Osteocyte (in vitro differentiated cells): ENCODE data around the gene UGT1A6. TPM values are rescaled to one million over a fixed set of nuclear protein-coding genes. Genes with fewer than 3 reads are reported as not detected.
A peak's percentile ranks its signal among the peaks of the same experiment; 100 is the strongest.

Experiments
- DNase-seq: peaks from one replicate; pipeline ENCODE4 v3.0.0; 2021; ENCODE audit warnings: mixed read lengths; ENCODE audit not compliant: unreplicated experiment; ENCODE audit errors: extremely low spot score
- H3K27ac Mint-ChIP-seq: one replicate; pipeline ENCODE4 v1.8.0; 2021; ENCODE audit warnings: mild to moderate bottlenecking, mixed read lengths; ENCODE audit not compliant: unreplicated experiment
- H3K27me3 Mint-ChIP-seq: one replicate; pipeline ENCODE4 v1.8.0; 2021; ENCODE audit warnings: mixed read lengths; ENCODE audit not compliant: unreplicated experiment
- H3K36me3 Mint-ChIP-seq: one replicate; pipeline ENCODE4 v1.8.0; 2021; ENCODE audit warnings: mixed read lengths; ENCODE audit not compliant: unreplicated experiment
- H3K4me1 Mint-ChIP-seq: one replicate; pipeline ENCODE4 v1.8.0; 2021; ENCODE audit warnings: mixed read lengths; ENCODE audit not compliant: unreplicated experiment
- H3K4me3 Mint-ChIP-seq: one replicate; pipeline ENCODE4 v1.8.0; 2021; ENCODE audit warnings: mild to moderate bottlenecking, moderate library complexity, mixed read lengths; ENCODE audit not compliant: unreplicated experiment
- H3K9me3 Mint-ChIP-seq: one replicate; pipeline ENCODE4 v1.8.0; 2021; ENCODE audit warnings: mixed read lengths; ENCODE audit not compliant: unreplicated experiment
- CTCF ChIP-seq: fragments of 200-600 bp; sonication (generic); IDR thresholded peaks from 2 replicates; pipeline ENCODE4 v1.5.0; 2021; ENCODE audit warnings: antibody characterized with exemption, mild to moderate bottlenecking, moderate library complexity
- total RNA-seq: library from RNA; stranded (reverse); gene quantifications from 2 replicates; pipeline ENCODE4 v1.2.1, GENCODE V29; 2021

The UGT1A6 gene
- total RNA-seq, 1 donor from 2014 or later = not detected

- Mint-ChIP-seq H3K27ac (no peak overlapping the region), H3K9me3 (peaks cover 3% of the 10 kb centered on the region), H3K36me3 (no peaks in the 10 kb centered on the region), H3K4me3 (no peak overlapping the region), H3K27me3 (peaks cover 3% of the 10 kb centered on the region), H3K4me1 (no peaks in the 10 kb centered on the region)
- no peak for TF ChIP-seq CTCF
- DNase-seq = no peak
These were observed 103.6 kb downstream of the UGT1A6 start for GRCh38 chr2:233796254-233796653.

- peaks cover 12% of the 10 kb centered on the region for H3K27me3 Mint-ChIP-seq
- peak; percentile 66 for DNase-seq
- no peak overlapping the region for H3K27ac Mint-ChIP-seq
- no peaks in the 10 kb centered on the region for H3K36me3 Mint-ChIP-seq
- no peak for TF ChIP-seq CTCF
- H3K9me3 Mint-ChIP-seq = peaks cover 3% of the 10 kb centered on the region
- H3K4me1 Mint-ChIP-seq = no peaks in the 10 kb centered on the region
- H3K4me3 Mint-ChIP-seq = no peak overlapping the region
These were observed 105.8 kb downstream of the UGT1A6 start for GRCh38 chr2:233798335-233799086.

GRCh38 chr2:233799087-233799665, 106.5 kb downstream of the UGT1A6 start:
- peaks cover 18% of the 10 kb centered on the region for H3K27me3 Mint-ChIP-seq
- no peaks in the 10 kb centered on the region for H3K4me1 Mint-ChIP-seq
- DNase-seq = peak; percentile 71
- peaks cover 3% of the 10 kb centered on the region for H3K9me3 Mint-ChIP-seq
- no peak overlapping the region for H3K27ac Mint-ChIP-seq
- no peak for TF ChIP-seq CTCF
- H3K36me3 Mint-ChIP-seq = no peaks in the 10 kb centered on the region
- no peak overlapping the region for H3K4me3 Mint-ChIP-seq

GRCh38 chr2:233799716-233800115, 107.0 kb downstream of the UGT1A6 start:
- no peak overlapping the region for H3K4me3 Mint-ChIP-seq
- no peaks in the 10 kb centered on the region for H3K36me3 Mint-ChIP-seq
- H3K4me1 Mint-ChIP-seq = no peaks in the 10 kb centered on the region
- no peak for TF ChIP-seq CTCF
- DNase-seq = no peak
- H3K27me3 Mint-ChIP-seq = peaks cover 22% of the 10 kb centered on the region
- peaks cover 3% of the 10 kb centered on the region for H3K9me3 Mint-ChIP-seq
- no peak overlapping the region for H3K27ac Mint-ChIP-seq

- no peaks in the 10 kb centered on the region for H3K36me3 Mint-ChIP-seq
- peaks cover 3% of the 10 kb centered on the region for H3K9me3 Mint-ChIP-seq
- H3K4me3 Mint-ChIP-seq = no peak overlapping the region
- TF ChIP-seq CTCF = no peak
- no peak overlapping the region for H3K27ac Mint-ChIP-seq
- no peaks in the 10 kb centered on the region for H3K4me1 Mint-ChIP-seq
- H3K27me3 Mint-ChIP-seq = peaks cover 27% of the 10 kb centered on the region
- no peak for DNase-seq
These were observed 107.5 kb downstream of the UGT1A6 start for GRCh38 chr2:233800208-233800607.
